Ramos (cell line): ENCODE results near the gene NUP43.
"Not testable (repeated sequence)": the region's sequence is repeated elsewhere in the genome, so short reads cannot be mapped to it uniquely, and the experiment has no call there.

Experiments used
- in situ Hi-C: fragments of 300-500 bp; cut with MboI; formaldehyde crosslinking; loops from one replicate; pipeline ENCODE4 v1.14.3; 2022; ENCODE audit warnings: low sequenced_read_pairs; ENCODE audit not compliant: unreplicated experiment

The NUP43 gene

DNA sequence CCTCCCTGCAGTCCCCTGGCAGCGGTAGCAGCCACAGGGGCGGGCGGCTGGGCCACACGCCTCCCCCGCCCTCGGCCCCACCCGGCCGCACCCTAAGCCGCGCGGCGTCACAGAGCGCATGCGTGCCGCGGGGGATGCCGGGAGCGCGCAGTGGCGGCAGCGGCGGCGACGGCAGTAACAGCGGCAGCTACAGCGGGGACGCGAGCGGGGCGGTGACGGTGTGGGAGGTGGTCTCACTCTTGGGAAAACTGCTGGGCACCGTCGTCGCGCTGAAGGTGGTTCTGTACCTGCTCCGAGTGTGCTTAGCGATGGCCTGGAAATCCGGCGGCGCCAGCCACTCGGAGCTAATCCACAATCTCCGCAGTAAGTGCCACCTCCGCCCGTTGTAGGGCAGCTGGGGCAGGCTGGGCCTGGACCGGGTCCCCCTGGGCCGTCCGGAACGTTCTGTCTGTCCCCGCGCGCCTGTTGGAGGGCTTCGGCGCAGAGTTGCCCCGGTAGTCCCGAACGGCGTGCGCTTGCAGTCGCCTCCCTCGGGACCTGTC, 3.3 kb upstream of the NUP43 start, which contains the start of gene PCMT1:
Gene PCMT1 (plus strand): TSS at position 148 of the 542 bp plus-strand sequence. CDS start 161 bp downstream, at position 309.
- in situ Hi-C loops, result no loop called here

DNA sequence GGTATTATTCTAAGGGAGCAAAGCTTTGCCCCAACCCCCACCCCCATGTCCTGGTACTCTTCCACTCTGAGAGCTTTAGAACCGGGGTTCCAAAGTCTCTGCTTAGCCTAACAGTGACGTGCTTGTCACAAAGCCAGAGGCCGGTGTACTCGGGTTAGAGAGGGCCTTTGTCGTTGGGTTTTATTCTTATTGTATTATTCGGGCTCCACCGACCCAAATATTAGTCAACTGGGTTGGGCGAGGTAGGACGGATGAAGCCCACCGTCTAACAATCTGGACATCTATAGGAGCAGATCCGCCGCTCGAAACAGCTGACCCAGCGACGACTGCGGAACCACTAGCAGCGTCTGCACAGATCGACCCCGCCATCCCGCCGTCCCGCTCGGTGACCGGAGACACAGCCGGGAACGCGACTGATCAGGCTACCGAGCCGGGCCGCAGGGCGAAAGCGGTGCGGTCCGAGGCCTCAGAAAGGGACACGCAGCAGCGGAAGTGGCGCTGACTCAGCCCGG, 2.8 kb upstream of the NUP43 start:
- in situ Hi-C loops, result not testable (repeated sequence)

DNA sequence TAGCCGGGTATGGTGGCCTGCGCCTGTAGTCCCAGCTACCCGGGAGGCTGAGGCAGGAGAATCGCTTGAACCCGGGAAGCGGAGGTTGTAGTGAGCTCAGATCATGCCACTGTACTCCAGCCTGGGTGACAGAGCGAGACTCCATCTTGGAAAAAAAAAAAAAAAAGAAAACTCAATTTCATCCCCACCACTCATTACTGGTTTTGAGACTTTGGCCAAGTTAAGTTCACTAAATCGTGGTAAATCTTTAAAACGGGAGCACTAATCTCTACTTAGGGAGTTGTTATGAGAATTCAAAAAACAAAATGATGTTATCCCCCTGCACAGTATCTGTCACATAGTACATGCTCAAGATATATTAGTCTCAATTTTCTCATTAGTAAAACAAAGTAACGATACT, 1.1 kb downstream of the NUP43 start:
- in situ Hi-C loops, result not testable (repeated sequence)

DNA sequence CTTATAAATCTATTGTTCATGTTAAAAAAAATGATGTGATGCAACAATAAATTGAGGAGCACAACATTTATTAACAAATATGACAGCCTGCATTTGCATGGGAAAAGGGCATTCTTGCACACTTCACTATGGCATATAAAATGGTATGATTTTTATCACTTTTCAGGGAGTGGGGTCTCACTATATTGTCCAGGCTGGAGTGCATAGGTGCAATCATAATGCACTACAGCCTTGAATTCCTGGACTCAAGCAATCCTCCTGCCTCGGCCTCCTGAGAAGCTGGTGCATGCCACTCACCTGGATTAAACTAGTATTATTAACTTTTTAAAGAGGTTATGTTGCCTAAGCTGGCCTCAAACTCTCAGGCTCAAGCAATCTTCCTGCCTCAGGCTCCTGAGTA, 11.4 kb downstream of the NUP43 start:
- in situ Hi-C loops, result no loop called here

DNA sequence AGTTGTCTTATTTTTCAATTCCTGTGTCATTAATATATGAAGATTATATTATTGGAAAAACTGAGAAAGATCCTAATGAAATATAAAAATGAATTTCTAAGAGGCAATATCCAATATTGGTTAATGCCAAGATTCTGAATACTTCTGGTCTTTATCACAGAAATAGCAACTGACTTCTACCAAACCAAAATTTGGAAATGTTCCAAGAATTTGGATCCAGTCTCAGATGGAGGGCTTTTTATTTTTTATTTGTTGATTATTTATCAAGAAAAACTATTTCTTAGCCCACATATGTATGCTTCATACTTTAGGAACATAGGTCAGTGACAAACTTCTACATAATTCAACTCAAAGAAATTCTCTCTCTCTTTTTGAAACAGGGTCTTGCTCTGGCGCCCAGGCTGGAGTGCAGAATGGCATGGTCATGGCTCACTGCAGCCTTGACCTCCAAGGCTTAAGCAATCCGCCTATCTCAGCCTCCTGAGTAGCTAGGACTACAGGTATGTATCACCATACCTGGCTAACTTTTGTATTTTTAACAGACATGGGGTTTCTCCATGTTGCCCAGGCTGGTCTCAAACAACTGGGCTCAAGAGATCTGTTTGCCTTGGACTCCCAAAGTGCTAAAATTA, 13.1 kb downstream of the NUP43 start:
- in situ Hi-C loops, result no loop called here

DNA sequence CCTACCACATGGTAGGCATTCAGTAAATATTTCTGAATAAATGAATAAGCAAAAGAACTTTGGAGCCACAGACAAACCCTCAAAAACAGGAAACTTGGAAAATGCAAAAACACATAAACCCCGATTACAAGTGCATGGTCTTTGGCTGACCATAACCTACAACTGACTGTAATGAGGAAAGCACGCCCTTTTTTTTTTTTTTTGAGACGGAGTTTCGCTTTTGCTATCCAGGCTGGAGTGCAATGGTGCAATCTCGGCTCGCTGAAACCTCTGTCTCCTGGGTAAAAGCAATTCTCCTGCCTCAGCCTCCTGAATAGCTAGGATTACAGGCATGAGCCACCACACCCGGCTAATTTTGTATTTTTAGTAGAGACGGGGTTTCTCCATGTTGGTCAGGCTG, 16.5 kb downstream of the NUP43 start:
- in situ Hi-C loops, result no loop called here

DNA sequence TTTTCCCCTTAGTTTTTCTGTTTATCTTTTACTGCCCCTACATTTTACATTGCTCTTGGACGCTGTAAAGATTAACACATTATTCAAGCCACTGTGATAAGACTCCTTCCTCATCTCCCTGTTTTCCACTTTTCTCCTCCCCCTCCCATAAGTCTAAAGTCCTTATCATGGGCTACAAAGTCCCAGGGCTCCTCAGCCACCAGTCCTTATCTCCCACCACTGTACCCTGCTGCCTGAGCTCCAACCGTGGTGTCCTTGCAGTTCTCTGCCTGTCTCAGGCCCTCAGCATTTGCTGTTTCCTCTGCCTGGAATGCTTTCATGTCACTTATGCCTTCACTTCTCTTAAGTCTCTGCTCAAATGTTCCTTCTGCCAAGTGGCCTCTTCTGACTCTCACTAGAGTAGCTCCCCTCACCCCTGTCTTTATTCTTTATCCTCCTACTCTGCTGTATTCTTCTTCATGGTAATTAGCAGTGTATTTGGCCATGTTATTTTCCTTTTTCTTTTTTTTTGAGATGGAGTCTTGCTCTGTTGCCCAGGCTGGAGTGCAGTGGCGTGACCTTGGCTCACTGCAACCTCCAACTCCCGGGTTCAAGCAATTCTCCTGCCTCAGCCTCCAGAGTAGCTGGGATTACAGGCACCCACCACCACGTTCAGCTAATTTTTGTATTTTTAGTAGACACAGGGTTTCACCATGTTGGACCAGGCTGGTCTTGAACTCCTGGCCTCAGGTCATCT, 17.7 kb downstream of the NUP43 start:
- in situ Hi-C loops, result no loop called here

DNA sequence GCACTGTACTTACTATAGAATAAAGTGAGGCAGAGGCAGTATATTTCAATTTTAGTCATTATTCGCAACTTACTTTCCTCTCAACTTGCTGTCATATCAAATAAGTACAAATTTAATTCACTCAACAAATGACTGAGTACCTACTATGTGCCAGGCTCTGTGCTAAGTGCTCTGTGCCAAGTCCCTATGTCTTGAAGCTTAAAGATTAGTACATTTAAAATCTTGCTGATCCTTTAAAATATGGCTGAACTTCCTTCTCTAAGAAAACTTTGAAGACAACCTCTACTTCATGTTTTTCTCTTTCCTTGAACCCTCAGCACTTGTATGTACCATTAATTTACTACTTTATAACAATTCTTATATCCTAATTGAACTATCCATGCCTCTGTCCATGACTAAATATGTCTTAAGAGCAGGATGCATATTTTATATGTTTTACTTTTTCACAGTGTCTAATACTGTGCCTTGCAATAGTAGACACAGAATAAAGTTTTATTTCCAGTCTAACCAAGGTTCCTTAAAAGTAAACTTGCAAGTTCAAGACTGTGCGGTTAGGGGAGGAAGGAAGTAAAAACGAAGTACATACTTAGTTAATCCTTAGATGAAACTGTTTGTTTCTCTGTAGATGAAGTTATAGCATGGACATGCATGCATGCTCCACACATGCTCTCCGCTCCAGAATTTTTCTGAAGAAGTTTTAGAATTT, 18.4 kb downstream of the NUP43 start:
- in situ Hi-C loops, result no loop called here

DNA sequence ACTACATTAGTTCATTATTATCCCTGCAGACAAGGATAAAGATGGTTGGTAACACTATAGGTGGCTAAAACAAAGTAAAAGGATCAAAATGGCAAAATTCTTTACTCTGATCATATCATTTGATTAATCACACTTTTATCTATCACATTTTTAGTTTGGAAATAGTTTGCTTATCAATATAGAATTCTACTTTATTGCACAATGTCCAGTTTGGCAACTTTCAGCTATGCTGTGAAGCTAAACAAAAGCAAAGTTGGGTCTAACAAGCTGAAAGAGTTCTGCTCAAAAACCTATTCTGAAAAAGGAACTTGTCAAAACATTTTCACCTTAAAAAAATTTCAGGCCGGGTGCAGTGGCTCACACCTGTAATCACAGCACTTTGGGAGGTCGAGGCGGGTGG, 20.5 kb downstream of the NUP43 start:
- in situ Hi-C loops, result no loop called here

DNA sequence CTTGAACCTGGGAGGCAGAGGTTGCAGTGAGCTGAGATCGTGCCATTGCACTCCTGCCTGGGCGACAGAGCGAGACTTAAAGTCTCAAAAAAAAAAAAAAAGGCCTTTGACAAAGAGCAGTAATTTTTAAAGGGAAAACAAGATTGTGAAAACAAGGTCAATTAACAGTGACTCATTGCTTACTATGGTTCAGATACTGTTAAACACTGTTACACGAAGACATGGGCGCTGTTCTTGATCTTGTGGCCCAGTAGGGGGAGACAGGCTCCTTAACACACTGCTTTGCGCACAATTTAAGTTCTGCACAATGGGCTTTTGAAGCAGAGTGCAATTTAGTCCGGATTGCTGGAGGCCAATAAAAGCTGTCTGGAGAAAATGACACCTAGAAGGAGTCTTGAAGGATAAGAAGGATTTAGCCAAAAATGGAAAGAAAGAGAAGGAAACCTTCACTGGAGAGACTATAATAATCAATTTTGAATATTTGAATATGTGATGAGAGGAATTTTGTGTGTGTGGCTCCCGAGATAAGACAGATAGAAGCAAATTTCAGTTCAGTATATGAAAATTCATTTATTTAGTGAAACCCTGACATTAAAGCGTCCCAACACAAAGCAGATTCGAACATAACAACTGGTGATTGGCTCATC, 22.4 kb downstream of the NUP43 start:
- in situ Hi-C loops, result no loop called here

DNA sequence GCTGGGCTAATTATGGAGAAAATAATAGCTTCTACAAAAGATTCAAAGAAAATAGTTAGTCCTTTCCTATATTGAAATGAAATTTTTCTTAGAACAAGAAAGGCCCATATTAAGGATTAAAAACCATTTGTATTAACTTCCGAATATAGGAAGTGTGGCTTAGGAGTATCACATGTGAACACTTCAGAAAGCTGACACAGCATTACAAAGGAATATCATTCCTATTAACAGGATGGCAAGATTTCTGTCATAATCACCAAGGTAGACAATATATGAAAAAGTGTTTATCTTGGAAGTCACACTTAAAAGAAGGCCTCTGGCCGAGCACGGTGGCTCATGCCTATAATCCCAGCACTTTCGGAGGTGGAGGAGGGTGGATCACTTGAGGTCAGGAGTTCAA, 23.1 kb downstream of the NUP43 start:
- in situ Hi-C loops, result no loop called here

DNA sequence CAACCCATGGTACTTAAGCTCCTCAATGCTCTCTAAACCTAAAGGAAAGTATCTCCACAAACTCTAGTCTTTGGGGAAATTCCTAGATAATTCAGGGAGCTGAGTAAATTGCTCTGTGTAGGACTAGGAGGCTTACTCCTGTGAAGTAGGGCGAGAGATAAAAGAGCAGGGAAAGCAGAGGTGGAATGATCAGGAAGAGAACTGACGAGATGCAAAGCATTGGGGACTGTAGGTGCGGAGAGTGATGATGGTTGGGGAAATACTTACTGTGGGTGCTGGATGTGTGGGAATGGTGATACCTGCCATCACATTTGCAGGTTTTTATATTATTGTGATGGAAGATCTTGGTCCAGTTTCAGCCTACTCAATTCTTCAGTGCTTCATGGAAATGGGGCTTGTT, 26.8 kb downstream of the NUP43 start:
- in situ Hi-C loops, result no loop called here

DNA sequence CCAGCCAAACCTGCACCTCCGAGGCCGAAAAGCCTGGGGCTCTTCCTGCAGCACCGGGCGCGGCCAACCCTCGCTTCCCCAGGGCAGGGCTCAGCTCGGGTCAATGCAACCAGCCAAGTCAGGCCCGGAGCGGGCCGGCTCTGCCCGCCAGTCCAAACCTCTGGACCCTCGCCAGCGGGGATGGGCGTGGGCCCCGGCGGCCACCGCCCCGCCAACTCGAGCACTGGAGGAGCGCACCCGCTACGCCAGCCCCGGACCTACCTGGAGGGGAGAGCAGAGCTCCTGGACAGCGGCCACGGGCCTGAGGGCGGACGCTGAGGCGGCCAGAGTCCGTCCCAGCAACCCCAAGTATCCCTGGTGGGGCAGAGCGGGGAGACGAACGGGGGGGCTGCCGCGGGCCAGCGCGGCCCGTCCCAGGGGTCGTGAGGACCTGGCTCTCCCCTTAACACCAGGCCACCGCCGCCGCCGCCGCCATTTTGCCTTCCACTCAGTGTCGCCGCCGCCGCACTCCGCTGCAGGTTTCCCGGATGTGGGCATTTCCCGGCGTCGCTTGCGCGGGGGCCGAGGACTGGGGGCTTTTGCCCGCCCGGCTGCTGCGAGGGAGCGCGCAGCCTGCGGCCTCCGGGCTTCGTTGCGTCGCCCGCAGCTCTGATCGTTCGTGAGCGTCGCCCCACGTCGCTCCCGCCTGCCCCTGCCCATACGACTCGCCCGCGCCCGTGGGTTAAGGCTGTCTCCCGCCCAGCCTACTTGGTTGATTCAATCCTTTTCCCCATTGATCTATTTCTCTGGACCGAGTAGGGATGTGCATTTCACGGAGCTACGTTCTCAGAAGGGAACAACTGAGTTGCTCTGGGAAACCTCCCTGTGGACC, 28.5 kb downstream of the NUP43 start, which contains the start of gene LATS1:
Gene LATS1 (minus strand): TSS at position 514 of the 871 bp plus-strand sequence. CDS start 15,975 bp downstream, outside the sequence.
- in situ Hi-C loops, result no loop called here

DNA sequence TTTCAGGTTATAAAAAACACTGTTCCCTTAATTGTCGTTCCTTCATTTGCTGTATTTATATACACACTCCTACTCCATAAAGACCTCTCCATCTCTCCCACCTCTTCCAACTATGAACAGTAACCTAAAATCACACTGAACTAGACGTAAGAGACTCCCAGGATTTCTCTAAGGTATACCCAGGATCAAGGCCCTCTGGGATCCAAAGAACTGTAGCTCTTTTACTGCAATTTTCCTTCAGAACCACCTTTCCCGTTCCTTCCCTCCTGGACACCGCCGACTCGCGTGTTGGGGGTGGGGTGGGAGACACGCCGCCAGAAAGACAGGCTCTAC, 29.1 kb downstream of the NUP43 start:
- in situ Hi-C loops, result no loop called here

DNA sequence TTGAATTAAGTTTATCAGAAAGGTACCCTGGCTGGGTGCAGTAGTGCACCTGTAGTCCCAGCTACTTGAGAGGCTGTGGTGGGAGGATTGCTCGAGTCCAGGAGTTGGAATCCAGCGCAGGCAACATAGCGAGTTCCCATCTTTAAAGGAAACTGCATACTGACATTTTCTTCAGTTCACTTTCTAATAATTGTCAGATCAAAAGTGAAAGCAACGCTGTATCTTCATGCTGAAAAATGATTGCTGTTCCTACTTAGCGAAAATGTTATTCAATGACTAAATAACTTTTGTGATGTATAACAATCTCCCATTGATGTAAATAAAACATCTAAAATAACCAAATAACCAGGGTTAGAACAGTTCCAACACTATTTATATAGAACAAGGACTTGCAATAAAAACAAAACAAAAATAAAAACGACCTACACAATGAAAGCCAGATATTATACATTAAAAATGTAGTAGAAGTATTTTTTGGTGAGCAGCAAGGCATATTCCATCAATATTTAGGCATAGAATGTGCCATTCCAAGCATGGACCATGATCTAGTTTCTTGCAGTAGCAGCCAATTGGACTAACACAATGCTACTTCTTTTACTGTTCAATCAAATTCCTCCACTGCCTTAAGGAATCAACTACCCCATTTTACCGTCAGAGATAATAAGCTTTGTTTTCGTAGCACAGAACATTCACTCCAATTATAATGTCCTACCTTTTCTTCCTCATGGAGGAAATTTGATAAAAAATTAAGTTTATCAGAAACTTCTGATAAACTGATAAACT, 30.0 kb downstream of the NUP43 start:
- in situ Hi-C loops, result no loop called here

DNA sequence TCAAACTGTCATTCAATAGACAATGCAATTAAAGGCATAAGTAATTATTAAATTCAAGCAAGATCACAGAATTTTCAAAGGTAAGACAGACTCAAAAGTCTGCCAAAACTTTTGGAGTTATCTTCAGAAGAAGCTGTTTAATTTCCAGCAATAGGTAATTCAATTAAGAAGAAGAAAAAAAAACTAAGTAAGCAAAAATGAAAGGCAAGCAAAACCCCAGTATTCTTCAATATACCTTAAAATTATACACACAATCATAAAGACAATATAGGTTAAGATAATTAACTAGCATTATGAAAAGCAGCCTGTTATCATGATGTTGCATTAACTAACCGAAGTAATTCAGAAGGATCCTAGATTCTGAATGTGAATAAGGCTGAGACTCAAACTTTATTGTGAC, 31.9 kb downstream of the NUP43 start:
- in situ Hi-C loops, result no loop called here

DNA sequence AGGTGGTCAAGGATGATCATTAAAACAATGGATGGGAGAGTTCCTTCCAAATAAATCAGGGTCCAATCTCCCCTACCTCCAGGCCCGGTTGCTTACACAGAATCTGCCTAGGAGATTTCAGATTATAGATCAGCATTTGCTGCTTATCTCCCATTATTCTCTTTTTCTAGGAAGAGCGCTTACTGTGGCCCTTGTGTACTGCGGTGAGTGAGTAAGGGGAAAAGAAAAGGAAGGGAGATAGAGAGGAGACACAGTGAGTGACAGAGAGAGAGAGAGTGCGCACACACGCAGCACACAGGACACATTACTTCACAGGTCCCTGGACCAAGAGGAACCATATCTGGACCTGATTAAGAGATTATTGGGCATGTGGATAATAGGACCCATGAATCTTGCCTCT, 34.6 kb downstream of the NUP43 start:
- in situ Hi-C loops, result no loop called here

DNA sequence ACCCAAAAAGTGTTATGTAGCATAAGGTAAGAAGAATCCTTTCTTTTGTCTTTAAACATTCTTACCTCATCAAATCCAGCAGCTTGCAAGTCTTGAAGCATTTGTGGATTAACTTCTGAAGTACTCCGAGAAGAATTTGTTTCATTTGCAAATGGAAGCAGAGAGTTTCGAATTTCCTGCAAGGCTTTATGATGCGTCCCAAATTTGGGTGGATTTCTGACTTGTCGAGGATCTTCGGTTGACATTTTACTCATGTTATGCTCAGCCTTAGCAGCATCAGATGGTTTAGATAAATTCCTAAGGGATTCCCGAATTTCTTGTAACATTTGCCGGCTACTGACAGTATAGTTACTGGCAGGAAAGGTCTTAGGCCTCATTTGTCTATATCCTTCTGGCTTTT, 44.6 kb downstream of the NUP43 start:
- in situ Hi-C loops, result no loop called here

DNA sequence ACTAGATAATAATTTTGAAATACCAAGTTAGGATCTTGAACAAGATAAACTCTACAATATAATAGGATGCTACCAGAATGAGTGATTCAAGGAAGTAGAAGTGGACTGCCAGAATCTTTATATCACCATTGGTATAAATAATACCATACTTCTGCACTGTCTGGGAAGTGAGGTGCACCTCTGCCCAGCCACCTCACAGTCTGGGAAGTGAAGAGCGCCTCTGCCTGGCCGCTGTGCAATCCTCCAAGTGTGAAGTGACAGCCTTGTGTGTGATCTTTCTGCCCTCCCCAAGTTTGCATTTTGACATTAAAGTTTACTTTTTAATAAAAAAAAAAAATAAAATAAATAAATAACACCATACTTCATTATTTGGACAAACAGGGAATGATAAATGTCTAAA, 47.2 kb downstream of the NUP43 start:
- in situ Hi-C loops, result no loop called here
